Inflammatory macrophage (primary cell): ENCODE measurements around the gene DLX5.
"Not testable (repeated sequence)": the region's sequence is repeated elsewhere in the genome, so short reads cannot be mapped to it uniquely, and the experiment has no call there.

Source experiments
- DNase-seq, 2 donors: peaks; one replicate each; pipeline ENCODE4 v3.0.0-alpha.2; 2020 to 2022
- total RNA-seq, 18 experiments: gene quantifications; one replicate each; lab custom pipeline; 2026; ENCODE audit warnings: mixed read lengths in 6 of 18, inconsistent platforms in 2 of 18; lab: John Stamatoyannopoulos, UW

DLX5 gene
- total RNA-seq: 0 to 0.06 (median 0) reads per million in 18 experiments

GRCh38 chr7:97024209-97025129, at the start of gene DLX5:
Gene DLX5, minus strand, starts transcription at chr7:97024831. Its CDS starts 208 bp downstream, at chr7:97024623.
- DNase-seq: no peak

DNA sequence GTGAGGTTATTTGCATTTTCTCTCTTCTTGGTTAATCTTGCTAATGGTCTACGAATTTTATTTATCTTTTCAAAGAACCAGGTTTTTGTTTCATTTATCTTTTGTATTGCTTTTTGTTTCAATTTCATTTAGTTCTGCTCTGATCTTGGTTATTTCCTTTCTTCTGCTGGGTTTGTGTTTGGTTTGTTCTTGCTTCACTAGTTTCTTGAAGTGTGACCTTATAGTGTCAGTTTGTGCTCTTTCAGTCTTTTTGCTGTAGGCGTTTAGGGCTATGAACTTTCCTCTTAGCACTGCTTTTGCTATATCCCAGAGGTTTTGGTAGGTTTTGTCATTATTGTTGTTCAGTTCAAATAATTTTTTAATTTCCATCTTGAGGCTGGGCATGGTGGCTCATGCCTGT, 47.4 kb upstream of the DLX5 start:
- not testable (repeated sequence) for DNase-seq

GRCh38 chr7:97064972-97065587, 40.4 kb upstream of the DLX5 start:
- DNase-seq: peak; percentile 18 to 39

DNA sequence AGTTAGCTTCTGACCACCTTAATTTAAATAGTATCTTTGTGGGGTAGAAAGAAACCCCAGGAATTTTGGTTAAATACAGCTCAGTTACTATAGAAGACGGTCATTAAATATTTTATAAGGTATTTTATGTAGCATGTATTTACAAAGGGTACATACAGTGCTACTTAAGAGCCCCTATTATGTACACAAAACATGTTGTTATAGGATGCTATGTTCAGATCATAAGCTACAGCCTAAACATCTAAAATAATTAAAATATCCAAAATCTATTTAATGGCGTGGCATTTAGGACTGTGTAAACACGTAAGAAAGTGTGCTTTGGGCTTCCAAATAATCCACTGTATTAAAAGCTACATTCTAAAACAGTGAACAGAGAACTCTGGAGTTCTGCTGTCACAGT, 39.4 kb upstream of the DLX5 start:
- no peak for DNase-seq

DNA sequence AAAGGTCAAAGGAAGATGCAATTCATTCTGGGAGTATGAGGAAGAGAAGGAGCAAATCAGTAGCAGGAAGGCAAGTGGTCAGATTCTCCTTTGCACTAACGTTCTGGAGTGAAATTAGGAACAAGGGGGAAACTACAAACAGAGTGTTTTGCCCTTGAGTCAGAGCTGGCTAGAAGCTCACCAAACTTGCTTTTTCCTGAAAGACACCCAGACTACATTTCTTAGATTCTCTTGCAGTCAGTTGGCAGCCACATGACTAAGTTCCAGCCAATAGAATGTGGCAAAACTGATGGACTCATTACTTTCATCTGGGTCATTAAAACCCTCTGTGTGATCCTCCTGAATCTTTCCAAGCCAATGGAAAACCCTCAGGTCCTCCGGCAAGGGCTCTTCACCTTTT, 18.6 kb upstream of the DLX5 start:
- no peak for DNase-seq

- DNase-seq: no peak
Measured at GRCh38 chr7:97039374-97040065, 14.9 kb upstream of the DLX5 start.

DNA sequence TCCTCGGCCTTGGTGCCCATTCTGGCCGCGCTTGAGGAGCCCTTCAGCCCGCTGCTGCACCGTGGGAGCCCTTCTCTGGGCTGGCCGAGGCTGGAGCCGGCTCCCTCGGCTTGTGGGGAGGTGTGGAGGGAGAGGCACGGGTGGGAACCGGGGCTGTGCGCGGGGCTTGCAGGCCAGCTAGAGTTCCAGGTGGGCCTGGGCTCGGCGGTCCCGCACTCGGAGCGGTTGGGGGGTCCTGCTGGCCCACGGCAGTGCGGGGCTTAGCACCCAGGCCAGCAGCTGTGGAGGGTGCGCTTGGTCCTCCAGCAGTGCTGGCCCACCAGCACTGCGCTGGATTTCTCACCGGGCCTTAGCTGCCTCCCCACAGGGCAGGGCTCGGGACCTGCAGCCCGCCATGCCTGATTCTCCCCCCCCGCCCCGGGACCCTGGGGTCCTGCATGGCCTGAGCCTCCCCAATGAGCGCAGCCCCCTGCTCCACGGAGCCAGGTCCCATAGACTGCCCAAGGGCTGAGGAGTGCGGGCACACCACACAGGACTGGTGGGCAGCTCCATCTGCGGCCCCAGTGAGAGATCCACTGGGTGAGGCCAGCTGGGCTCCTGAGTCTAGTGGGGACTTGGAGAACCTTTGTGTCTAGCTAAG, 9.7 kb upstream of the DLX5 start:
- DNase-seq: not testable (repeated sequence)

- DNase-seq: peak; percentile 84 to 85
Measured at GRCh38 chr7:97027427-97028234, 3.0 kb upstream of the DLX5 start.

DNA sequence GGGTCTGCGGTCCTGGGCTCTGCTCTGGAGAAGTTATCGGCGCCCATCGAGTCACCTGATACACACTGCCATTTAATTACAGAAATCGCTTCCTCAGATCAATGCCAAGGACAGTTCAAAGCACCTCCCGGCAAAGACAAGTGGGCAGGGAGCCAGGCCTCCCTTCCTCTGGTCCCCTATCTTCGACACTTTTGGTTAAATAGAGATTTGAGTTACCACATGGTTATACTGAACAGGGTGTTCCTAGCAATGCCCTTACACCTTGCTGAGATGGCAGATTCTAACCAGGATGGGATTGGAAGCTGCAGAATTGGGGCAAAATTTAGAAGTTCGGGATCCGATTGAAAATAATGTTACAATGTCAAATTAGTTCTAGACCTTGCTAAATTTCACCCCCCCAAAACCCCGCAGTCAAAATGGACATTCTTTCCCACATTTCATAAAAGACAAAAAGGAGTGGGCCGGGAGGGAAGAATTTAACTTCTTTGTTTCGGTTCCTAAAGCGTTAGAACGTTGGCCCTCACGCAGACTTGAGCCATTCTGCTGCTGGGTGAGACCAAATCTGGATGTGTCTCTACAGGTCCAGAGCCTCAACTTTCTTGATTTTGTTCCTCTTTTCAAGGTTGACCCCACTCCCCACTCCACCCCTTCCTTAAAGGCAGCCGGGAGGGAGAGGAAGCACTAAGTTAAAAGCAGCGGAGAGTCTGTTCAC, 2.2 kb upstream of the DLX5 start:
- peak; percentile 49 to 53 for DNase-seq

- no peak for DNase-seq
Measured at GRCh38 chr7:97025983-97026714, 1.5 kb upstream of the DLX5 start.

GRCh38 chr7:97025130-97025499, 484 bp upstream of the DLX5 start:
- no peak for DNase-seq

GRCh38 chr7:97022491-97023306, 1.9 kb downstream of the DLX5 start:
- no peak for DNase-seq

DNA sequence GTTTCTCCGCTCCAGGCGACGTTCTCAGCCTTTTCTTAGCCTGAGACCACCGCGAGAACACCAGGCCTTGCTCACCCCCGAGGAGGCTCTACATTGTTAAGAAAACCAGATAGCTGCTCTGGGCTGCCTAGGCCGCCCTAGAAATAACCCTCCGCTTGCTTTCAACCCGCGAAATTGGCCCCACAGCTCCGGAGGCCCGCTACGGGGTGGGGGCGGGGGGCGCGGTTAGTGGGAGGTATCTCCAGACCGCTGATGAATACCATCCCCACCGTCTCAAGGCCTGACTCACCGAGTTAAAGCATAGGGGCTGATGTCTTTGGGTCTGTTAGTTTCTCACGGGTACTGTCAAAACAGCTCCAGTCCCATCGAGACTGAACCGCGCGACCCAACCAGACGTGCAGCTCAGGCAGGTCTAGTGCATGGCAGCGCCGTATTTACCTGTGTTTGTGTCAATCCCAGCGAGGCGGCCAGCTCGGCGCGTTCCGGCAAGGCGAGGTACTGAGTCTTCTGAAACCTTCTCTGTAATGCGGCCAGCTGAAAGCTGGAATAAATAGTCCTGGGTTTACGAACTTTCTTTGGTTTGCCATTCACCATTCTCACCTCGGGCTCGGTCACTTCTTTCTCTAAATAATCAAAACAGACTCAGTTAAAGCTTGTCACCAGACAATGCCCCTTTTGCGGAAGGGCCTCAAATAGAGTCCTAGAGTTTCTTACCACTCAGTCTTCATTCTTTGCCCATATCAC, 2.7 kb downstream of the DLX5 start:
- DNase-seq: no peak

- DNase-seq: no peak
Measured at GRCh38 chr7:97020996-97021746, 3.5 kb downstream of the DLX5 start.

- no peak for DNase-seq
Measured at GRCh38 chr7:97020601-97020995, 4.0 kb downstream of the DLX5 start.

DNA sequence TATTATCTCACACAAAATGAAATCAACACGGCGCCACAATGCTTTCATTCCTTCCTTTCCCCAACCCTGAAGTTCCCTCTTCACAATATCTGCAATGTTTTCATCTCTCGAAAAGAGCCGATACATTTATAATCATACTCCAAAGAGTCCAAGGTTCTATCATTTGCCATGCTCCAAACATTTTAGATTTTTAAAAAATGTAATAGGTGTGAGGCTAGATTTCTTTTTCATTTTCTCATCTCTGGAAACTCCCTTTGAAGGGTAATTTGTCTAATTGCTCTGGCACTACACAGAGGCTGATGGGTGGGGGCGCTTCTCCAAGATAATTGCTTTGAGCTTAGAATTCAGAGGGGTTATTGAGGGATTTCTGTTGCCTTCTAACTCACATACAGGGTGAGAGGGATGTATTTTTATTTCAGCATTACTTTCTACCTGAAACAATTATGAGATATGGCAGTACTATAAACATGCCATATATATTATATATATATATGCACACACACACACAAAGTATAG, 4.9 kb downstream of the DLX5 start:
- no peak for DNase-seq

DNA sequence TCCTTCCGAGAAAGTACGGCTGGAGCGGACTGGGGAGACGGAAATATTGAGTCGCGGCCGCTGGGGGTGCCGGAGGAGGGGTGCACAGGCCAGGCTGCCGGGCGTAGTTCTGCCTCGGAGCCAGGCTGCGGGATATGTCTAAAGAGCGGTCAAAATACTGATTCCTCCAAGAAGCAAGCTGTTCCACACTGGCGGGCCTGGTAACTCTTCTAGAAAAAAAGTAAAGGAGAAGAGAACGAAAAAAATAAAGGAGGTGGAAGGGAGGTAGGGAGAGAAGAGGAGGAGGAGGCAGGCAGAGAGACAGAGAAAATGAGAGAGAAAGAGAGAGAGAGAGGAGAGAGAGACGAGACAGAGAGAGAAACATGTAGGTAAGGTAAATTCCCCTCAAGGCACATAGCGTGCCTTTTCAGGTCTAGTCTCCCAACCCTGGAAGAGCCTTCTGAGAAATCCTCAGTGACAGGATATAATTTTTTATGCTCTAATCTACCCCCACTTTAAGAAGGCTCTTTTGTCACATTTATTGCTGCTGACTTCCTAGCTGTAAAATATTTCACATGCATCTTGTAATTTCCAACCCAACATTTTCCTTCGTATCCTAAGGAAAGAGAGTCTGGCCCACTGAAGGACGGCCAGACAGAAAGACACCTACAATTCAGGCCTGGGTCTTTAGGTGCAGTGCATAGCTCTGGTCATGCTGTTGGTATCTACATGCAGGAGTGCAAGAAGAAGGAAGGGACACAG, 5.7 kb downstream of the DLX5 start:
- no peak for DNase-seq
